BLaER1 (cell line): Measurements from ENCODE around the gene PCDHGB6.
A peak's percentile ranks its signal among the peaks of the same experiment; 100 is the strongest.
"Not testable (repeated sequence)": the region's sequence is repeated elsewhere in the genome, so short reads cannot be mapped to it uniquely, and the experiment has no call there.

ENCODE experiments used
- H3K27ac ChIP-seq: shearing (Covaris generic); formaldehyde crosslinking; 2 replicates; pipeline ENCODE4 v1.8.1; 2022
- H3K27me3 ChIP-seq: shearing (Covaris generic); formaldehyde crosslinking; 2 replicates; pipeline ENCODE4 v1.8.1; 2022
- H3K36me3 ChIP-seq: shearing (Covaris generic); formaldehyde crosslinking; 2 replicates; pipeline ENCODE4 v1.8.1; 2022
- H3K4me1 ChIP-seq: shearing (Covaris generic); formaldehyde crosslinking; 2 replicates; pipeline ENCODE4 v1.8.1; 2022
- H3K4me2 ChIP-seq: shearing (Covaris generic); formaldehyde crosslinking; 2 replicates; pipeline ENCODE4 v1.8.1; 2022
- H3K4me3 ChIP-seq: shearing (Covaris generic); formaldehyde crosslinking; 2 replicates; pipeline ENCODE4 v1.8.1; 2022
- H3K9ac ChIP-seq: shearing (Covaris generic); formaldehyde crosslinking; 2 replicates; pipeline ENCODE4 v1.8.1; 2022
- H3K9me3 ChIP-seq: shearing (Covaris generic); formaldehyde crosslinking; 2 replicates; pipeline ENCODE4 v1.8.1; 2022
- H4K20me1 ChIP-seq: shearing (Covaris generic); formaldehyde crosslinking; 2 replicates; pipeline ENCODE4 v1.8.1; 2022
- Cebpa-rat ChIP-seq: shearing (Covaris generic); IDR thresholded peaks from 2 replicates; pipeline ENCODE4 v1.8.1; 2022

PCDHGB6 gene

DNA sequence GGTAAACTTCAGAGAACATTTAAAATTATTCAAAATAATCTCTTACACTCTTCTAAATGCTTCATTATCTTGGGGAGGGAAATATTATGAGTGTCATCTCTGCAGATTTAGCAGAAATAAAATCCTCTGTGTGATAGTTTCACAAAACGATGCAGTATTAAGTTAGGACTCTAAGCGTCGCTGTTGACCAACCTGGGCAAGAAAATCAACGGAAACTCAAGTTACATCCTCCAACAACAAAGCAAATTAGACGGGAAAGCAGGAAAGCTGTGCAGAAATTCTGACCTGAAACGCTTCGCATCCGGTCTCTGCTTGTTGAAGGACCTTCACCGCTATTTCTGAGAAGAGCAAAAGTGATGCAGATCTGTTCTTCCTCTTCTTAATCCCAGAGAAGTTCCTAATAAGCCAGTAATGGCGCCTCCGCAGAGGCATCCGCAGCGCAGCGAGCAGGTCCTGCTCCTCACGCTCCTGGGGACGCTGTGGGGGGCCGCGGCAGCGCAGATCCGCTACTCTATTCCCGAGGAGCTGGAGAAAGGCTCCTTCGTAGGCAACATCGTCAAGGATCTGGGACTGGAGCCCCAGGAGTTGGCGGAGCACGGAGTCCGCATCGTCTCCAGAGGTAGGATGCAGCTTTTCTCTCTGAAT is 34.0 kb upstream of the PCDHGB6 start, which contains the start of gene PCDHGA6:
TSS of gene PCDHGA6 (plus strand) at position 219 of the 645 bp plus-strand sequence. CDS start at position 412, 193 bp downstream.
- no peak for TF ChIP-seq Cebpa-rat
- no peak within 1 kb of the TSS for H3K4me2 ChIP-seq
- 0 out of 2 replicates have a peak, but pooled peaks cover 7% of the 10 kb centered on the region for H3K36me3 ChIP-seq
- H3K27me3 ChIP-seq: no peaks in the 10 kb centered on the region
- no peak within 1 kb of the TSS for H3K9ac ChIP-seq
- no peak within 1 kb of the TSS for H3K27ac ChIP-seq
- H3K4me1 ChIP-seq: no peaks in the 10 kb centered on the region
- H3K4me3 ChIP-seq: no peak within 1 kb of the TSS
- H4K20me1 ChIP-seq: no peaks in the 10 kb centered on the region
- peaks cover 73% of the 10 kb centered on the region for H3K9me3 ChIP-seq

DNA sequence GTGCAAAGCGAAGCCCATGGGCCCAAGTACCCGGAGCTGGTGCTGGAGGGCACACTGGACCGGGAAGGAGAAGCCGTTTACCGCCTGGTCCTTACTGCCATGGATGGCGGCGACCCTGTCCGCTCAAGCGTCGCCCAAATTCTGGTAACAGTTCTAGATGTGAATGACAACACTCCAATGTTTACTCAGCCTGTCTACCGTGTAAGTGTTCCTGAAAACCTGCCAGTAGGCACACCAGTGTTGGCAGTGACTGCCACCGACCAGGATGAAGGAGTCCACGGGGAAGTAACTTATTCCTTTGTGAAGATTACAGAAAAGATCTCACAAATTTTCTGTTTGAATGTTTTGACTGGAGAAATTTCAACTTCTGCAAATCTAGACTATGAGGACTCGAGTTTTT is 33.2 kb upstream of the PCDHGB6 start:
- H3K36me3 ChIP-seq: 0 out of 2 replicates have a peak, but pooled peaks cover 7% of the 10 kb centered on the region
- no peaks in the 10 kb centered on the region for H4K20me1 ChIP-seq
- no peak overlapping the region for H3K4me2 ChIP-seq
- no peak for TF ChIP-seq Cebpa-rat
- no peaks in the 10 kb centered on the region for H3K4me1 ChIP-seq
- no peaks in the 10 kb centered on the region for H3K27me3 ChIP-seq
- H3K9me3 ChIP-seq: peaks cover 73% of the 10 kb centered on the region
- no peak overlapping the region for H3K9ac ChIP-seq
- no peak overlapping the region for H3K27ac ChIP-seq
- no peak overlapping the region for H3K4me3 ChIP-seq

DNA sequence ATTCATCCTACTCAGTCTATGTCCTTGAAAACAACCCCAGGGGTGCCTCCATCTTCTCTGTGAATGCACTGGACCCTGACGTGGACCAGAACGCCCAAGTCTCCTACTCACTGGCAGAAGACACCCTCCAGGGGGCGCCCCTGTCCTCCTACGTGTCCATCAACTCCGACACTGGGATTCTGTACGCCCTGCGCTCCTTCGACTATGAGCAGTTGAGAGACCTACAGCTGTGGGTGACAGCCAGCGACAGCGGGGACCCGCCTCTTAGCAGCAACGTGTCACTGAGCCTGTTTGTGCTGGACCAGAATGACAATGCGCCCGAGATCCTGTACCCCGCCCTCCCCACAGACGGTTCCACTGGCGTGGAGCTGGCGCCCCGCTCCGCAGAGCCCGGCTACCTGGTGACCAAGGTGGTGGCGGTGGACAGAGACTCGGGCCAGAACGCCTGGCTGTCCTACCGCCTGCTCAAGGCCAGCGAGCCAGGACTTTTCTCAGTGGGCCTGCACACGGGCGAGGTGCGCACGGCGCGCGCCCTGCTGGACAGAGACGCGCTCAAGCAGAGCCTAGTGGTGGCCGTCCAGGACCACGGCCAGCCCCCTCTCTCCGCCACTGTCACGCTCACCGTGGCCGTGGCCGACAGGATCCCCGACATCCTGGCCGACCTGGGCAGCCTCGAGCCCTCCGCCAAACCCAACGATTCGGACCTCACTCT is 32.2 kb upstream of the PCDHGB6 start:
- not testable (repeated sequence) for H3K36me3 ChIP-seq, H3K27ac ChIP-seq
- H3K9me3 ChIP-seq: peaks cover 65% of the 10 kb centered on the region

GRCh38 chr5:141382469-141383294 is 25.1 kb upstream of the PCDHGB6 start, which contains the start of gene PCDHGA7:
TSS of gene PCDHGA7 (plus strand) at chr5:141382742. CDS start at chr5:141382900, 158 bp downstream.
- Histone ChIP-seq H3K27me3 (no peaks in the 10 kb centered on the region), H3K27ac (no peak within 1 kb of the TSS), H3K36me3 (no peaks in the 10 kb centered on the region), H3K9me3 (peaks cover 34% of the 10 kb centered on the region), H3K4me1 (no peaks in the 10 kb centered on the region), H3K4me2 (no peak within 1 kb of the TSS), H3K4me3 (no peak within 1 kb of the TSS), H4K20me1 (no peaks in the 10 kb centered on the region), H3K9ac (no peak within 1 kb of the TSS)
- TF ChIP-seq Cebpa-rat: no peak

More for the DNA sequence above, 32.2 kb upstream of the PCDHGB6 start:
- H3K9ac ChIP-seq, H3K4me2 ChIP-seq, H3K4me3 ChIP-seq, H3K27me3 ChIP-seq, H3K4me1 ChIP-seq, H4K20me1 ChIP-seq: not testable (repeated sequence)

DNA sequence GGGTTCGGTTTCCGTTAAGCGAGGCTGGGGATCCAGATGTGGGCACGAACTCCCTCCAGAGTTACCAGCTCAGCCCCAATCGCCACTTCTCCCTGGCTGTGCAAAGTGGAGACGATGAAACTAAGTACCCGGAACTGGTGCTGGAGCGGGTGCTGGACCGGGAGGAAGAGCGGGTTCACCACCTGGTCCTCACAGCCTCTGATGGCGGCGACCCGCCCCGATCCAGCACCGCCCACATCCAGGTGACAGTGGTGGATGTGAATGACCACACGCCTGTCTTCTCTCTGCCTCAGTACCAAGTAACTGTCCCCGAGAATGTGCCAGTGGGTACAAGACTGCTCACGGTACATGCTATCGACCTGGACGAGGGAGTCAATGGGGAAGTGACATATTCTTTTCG is 24.5 kb upstream of the PCDHGB6 start:
- Histone ChIP-seq H3K4me1 (no peaks in the 10 kb centered on the region), H3K36me3 (no peaks in the 10 kb centered on the region), H3K4me3 (no peak overlapping the region), H4K20me1 (no peaks in the 10 kb centered on the region), H3K27ac (no peak overlapping the region), H3K4me2 (no peak overlapping the region), H3K9ac (no peak overlapping the region), H3K9me3 (peaks cover 35% of the 10 kb centered on the region), H3K27me3 (no peaks in the 10 kb centered on the region)
- TF ChIP-seq Cebpa-rat: no peak

DNA sequence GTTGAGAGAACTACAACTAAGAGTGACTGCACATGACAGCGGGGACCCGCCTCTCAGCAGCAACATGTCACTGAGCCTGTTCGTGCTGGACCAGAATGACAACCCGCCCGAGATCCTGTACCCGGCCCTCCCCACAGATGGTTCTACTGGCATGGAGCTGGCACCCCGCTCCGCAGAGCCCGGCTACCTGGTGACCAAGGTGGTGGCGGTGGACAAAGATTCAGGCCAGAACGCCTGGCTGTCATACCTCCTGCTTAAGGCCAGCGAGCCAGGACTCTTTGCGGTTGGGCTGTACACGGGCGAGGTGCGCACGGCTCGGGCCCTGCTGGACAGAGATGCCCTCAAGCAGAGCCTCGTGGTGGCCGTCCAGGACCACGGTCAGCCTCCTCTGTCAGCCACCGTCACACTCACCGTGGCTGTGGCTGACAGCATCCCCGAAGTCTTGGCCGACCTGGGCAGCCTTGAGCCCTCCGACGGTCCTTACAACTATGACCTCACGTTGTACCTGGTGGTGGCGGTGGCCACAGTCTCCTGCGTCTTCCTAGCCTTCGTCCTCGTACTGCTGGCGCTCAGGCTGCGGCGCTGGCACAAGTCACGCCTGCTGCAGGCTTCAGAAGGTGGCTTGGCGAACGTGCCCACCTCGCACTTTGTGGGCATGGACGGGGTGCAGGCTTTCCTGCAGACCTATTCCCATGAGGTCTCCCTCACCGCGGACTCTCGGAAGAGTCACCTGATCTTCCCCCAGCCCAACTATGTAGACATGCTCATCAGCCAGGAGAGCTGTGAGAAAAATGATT is 23.2 kb upstream of the PCDHGB6 start:
- Histone ChIP-seq H3K9ac (no peak overlapping the region), H3K4me3 (no peak overlapping the region), H3K27ac (no peak overlapping the region), H3K9me3 (peaks cover 48% of the 10 kb centered on the region), H3K36me3 (no peaks in the 10 kb centered on the region), H4K20me1 (no peaks in the 10 kb centered on the region), H3K4me2 (no peak overlapping the region), H3K27me3 (no peaks in the 10 kb centered on the region), H3K4me1 (no peaks in the 10 kb centered on the region)
- no peak for TF ChIP-seq Cebpa-rat

DNA sequence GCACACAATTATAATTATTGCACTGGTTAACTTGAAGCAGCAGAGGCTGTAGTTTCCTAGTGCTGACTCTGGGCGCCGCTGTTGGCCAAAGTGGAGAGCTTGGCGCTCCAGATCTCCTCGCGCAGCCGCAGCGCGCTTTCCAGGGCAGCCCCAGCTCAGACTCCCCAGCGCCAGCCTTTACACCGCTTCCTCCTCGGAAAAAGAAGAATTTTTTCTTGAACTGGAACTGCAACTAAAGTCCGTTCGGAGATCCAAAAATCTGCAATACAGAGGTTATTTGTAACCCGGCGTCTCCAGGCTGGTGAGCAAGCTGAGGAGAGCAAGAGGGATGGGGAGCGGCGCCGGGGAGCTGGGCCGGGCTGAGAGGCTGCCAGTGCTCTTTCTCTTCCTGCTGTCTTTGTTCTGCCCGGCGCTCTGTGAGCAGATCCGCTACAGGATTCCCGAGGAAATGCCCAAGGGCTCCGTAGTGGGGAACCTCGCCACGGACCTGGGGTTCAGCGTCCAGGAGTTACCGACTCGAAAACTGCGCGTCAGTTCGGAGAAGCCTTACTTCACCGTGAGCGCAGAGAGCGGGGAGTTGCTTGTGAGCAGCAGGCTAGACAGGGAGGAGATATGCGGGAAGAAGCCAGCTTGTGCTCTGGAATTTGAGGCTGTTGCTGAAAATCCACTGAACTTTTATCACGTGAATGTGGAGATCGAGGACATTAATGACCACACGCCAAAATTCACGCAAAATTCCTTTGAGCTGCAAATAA is 20.1 kb upstream of the PCDHGB6 start, which contains the start of gene PCDHGB4:
TSS of gene PCDHGB4 (plus strand) at position 142 of the 755 bp plus-strand sequence. CDS start at position 329, 187 bp downstream.
- not testable (repeated sequence) for H3K27ac ChIP-seq, H3K4me3 ChIP-seq, H3K4me1 ChIP-seq, H3K4me2 ChIP-seq, H3K27me3 ChIP-seq, H3K9ac ChIP-seq, H4K20me1 ChIP-seq, H3K36me3 ChIP-seq
- peaks cover 49% of the 10 kb centered on the region for H3K9me3 ChIP-seq

DNA sequence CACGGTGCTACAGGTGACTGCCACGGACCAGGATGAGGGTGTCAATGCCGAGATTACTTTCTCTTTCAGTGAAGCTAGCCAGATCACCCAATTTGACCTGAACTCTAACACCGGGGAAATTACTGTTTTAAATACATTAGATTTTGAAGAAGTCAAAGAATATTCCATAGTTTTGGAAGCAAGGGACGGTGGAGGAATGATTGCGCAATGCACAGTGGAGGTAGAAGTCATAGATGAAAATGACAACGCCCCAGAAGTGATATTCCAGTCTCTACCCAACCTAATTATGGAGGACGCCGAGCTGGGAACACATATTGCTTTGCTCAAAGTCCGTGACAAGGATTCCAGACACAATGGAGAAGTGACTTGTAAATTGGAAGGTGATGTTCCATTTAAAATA is 19.2 kb upstream of the PCDHGB6 start:
- H3K4me1 ChIP-seq: no peaks in the 10 kb centered on the region
- H3K36me3 ChIP-seq: no peaks in the 10 kb centered on the region
- H4K20me1 ChIP-seq: no peaks in the 10 kb centered on the region
- no peak overlapping the region for H3K9ac ChIP-seq
- H3K27ac ChIP-seq: no peak overlapping the region
- H3K4me2 ChIP-seq: no peak overlapping the region
- peak; percentile 93 for TF ChIP-seq Cebpa-rat
- no peaks in the 10 kb centered on the region for H3K27me3 ChIP-seq
- no peak overlapping the region for H3K4me3 ChIP-seq
- peaks cover 50% of the 10 kb centered on the region for H3K9me3 ChIP-seq
